ENCODE measurements around the gene APMAP. TPM values are rescaled to one million over a fixed set of nuclear protein-coding genes. Genes with fewer than 3 reads are reported as not detected.

The APMAP gene
- total and polyA plus RNA-seq, 9 of the 15 experiments (the other 6 are each of a cell fraction or from before 2014, with no cell fraction given), result 6.7 to 18.2 (median 14.4) TPM

DNA sequence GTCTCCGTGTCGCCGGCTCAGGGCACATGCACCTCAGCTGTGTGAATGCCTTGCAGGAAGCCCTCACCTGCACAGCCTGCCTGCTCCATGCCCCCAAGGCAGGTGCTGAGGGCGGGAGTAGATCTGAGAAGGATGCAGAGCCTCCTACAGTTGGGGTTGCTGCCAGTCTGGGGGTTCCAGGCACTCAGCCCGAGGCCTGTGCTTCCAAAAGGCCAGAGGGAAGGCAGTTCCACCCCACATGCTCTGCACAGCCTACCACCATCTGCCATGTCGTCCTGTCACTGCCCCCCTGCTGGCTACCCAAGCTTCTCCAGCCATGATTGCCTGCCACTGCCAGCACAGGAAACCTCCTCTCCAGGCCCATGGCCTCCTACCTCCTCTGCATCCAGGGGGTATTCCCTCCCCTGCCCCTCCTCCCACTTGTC is 46.1 kb upstream of the APMAP start (continued):
- TF ChIP-seq, protein P1, sequence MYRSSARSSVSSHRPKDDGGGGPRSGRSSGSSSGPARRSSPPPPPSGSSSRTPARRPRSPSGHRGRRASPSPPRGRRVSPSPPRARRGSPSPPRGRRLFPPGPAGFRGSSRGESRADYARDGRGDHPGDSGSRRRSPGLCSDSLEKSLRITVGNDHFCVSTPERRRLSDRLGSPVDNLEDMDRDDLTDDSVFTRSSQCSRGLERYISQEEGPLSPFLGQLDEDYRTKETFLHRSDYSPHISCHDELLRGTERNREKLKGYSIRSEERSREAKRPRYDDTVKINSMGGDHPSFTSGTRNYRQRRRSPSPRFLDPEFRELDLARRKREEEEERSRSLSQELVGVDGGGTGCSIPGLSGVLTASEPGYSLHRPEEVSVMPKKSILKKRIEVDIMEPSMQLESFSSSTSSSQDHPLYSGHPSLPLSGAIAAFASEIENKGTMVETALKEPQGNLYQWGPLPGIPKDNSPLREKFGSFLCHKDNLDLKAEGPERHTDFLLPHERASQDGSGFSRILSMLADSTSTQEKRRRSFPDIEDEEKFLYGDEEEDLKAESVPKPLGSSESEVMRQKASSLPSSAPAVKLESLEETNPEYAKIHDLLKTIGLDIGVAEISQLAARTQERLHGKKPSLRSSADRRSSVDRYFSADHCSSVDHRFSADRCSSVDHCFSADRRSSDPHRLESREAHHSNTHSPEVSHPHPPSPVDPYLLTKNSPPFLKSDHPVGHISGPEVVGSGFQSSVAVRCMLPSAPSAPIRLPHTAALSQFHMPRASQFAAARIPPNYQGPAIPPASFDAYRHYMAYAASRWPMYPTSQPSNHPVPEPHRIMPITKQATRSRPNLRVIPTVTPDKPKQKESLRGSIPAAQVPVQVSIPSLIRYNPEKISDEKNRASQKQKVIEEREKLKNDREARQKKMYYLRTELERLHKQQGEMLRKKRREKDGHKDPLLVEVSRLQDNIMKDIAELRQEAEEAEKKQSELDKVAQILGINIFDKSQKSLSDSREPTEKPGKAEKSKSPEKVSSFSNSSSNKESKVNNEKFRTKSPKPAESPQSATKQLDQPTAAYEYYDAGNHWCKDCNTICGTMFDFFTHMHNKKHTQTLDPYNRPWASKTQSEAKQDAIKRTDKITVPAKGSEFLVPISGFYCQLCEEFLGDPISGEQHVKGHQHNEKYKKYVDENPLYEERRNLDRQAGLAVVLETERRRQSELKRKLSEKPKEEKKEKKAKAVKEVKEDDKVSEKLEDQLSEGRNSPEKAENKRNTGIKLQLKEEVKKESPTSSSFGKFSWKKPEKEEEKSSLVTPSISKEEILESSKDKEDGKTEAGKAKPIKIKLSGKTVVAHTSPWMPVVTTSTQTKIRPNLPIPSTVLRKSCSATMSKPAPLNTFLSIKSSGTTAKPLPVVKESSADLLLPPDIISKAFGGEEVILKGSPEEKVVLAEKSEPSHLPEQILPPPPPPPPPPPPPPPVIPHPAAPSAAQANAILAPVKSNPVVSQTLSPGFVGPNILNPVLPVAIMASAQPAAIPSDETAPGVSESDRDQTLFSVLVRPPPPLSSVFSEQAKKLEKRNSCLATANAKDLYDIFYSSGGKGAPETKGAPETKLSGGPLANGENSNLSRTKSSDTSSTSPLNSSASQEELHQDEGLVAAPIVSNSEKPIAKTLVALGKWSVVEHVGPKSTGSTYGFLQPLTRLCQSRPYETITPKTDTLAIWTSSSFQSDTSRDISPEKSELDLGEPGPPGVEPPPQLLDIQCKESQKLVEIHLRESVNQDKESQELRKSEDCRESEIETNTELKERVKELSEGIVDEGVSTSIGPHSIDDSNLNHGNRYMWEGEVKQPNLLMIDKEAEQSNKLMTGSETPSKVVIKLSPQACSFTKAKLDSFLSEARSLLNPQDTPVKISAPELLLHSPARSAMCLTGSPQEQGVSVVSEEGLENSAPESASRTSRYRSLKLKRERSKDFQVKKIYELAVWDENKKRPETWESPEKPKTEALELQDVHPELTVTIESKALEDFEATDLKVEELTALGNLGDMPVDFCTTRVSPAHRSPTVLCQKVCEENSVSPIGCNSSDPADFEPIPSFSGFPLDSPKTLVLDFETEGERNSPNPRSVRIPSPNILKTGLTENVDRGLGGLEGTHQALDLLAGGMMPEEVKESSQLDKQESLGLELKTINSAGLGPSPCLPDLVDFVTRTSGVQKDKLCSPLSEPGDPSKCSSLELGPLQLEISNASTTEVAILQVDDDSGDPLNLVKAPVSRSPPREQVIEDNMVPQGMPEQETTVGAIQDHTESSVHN (IDR thresholded peaks at IDR 0.05; ENCODE audit: borderline replicate concordance in 1 of 2, low read depth in 1 of 2), result no peak
- TF ChIP-seq GABPA (tag; conservative IDR thresholded peaks at IDR 0.05; ENCODE audit: low read depth) (no peak), CBFA2T3 (IDR thresholded peaks at IDR 0.05) (no peak), SNRNP70 (optimal IDR thresholded peaks at IDR 0.05; ENCODE audit: low read depth, low read length) (no peak), ATF1 (CRISPR knock-in tag; IDR thresholded peaks at IDR 0.05) (no peak), ATF1 (tag; IDR thresholded peaks at IDR 0.05) (no peak)
- TF ChIP-seq, protein P2, sequence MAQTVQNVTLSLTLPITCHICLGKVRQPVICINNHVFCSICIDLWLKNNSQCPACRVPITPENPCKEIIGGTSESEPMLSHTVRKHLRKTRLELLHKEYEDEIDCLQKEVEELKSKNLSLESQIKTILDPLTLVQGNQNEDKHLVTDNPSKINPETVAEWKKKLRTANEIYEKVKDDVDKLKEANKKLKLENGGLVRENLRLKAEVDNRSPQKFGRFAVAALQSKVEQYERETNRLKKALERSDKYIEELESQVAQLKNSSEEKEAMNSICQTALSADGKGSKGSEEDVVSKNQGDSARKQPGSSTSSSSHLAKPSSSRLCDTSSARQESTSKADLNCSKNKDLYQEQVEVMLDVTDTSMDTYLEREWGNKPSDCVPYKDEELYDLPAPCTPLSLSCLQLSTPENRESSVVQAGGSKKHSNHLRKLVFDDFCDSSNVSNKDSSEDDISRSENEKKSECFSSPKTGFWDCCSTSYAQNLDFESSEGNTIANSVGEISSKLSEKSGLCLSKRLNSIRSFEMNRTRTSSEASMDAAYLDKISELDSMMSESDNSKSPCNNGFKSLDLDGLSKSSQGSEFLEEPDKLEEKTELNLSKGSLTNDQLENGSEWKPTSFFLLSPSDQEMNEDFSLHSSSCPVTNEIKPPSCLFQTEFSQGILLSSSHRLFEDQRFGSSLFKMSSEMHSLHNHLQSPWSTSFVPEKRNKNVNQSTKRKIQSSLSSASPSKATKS (CRISPR knock-in tag; IDR thresholded peaks at IDR 0.05), result no peak

Measured in K562 (cell line).